HepG2 (cell line): ENCODE results near the gene ARL4D. TPM values are rescaled to one million over a fixed set of nuclear protein-coding genes. Genes with fewer than 3 reads are reported as not detected.
A peak's percentile ranks its signal among the peaks of the same experiment; 100 is the strongest.

Source experiments
- FOXC1 ChIP-seq: sonication (generic); formaldehyde crosslinking; IDR thresholded peaks from 2 replicates; pipeline ENCODE4 v1.8.0; 2022; ENCODE audit warnings: mild to moderate bottlenecking, missing genetic modification reagents, borderline replicate concordance
- GFI1 ChIP-seq: sonication (generic); formaldehyde crosslinking; IDR thresholded peaks from 2 replicates; pipeline ENCODE4 v1.5.0; 2020; ENCODE audit warnings: missing genetic modification reagents, mild to moderate bottlenecking, borderline replicate concordance
- HIVEP1 ChIP-seq: sonication (generic); formaldehyde crosslinking; IDR thresholded peaks from 2 replicates; pipeline ENCODE4 v1.4.0; 2020; ENCODE audit warnings: mild to moderate bottlenecking, missing genetic modification reagents
- KLF16 ChIP-seq, 2 experiments: sonication (generic) in 1 of 2; formaldehyde crosslinking in 1 of 2; IDR thresholded peaks; 2 replicates each; pipeline versions ENCODE4 v1.6.1 to v1.8.0; 2016 to 2023; ENCODE audit warnings: missing genetic modification reagents in 2 of 2, missing compliant biosample characterization in 1 of 2
- MAX ChIP-seq: IDR thresholded peaks from 2 replicates; pipeline ENCODE4 v1.6.1; 2012; ENCODE audit warnings: inconsistent platforms
- MIER3 ChIP-seq: IDR thresholded peaks from 2 replicates; pipeline ENCODE4 v1.6.1; 2016; ENCODE audit warnings: missing compliant biosample characterization, borderline replicate concordance
- PAX8 ChIP-seq: sonication (generic); formaldehyde crosslinking; IDR thresholded peaks from 2 replicates; pipeline ENCODE4 v1.8.0; 2022; ENCODE audit warnings: mild to moderate bottlenecking, missing genetic modification reagents, borderline replicate concordance
- TBL1XR1 ChIP-seq: fragments of 150-350 bp; IDR thresholded peaks from 2 replicates; pipeline ENCODE4 v1.6.1; 2014; ENCODE audit warnings: borderline replicate concordance, low read length; ENCODE audit not compliant: partially characterized antibody
- USF2 ChIP-seq, 2 experiments: sonication (generic) in 1 of 2; formaldehyde crosslinking in 1 of 2; IDR thresholded peaks; 2 replicates each; pipeline versions ENCODE4 v1.5.1 to v1.6.1; 2011 to 2020; ENCODE audit warnings: borderline replicate concordance in 1 of 2, low read depth in 1 of 2, low read length in 1 of 2, mild to moderate bottlenecking in 1 of 2, missing genetic modification reagents in 1 of 2, moderate library complexity in 1 of 2
- ZBTB7B ChIP-seq: sonication (generic); formaldehyde crosslinking; IDR thresholded peaks from 2 replicates; pipeline ENCODE4 v1.4.0; 2020; ENCODE audit warnings: missing genetic modification reagents
- ZBTB8A ChIP-seq: sonication (generic); formaldehyde crosslinking; IDR thresholded peaks from 2 replicates; pipeline ENCODE4 v1.4.0; 2020; ENCODE audit warnings: mild to moderate bottlenecking, low read depth, missing genetic modification reagents, borderline replicate concordance
- ZNF510 ChIP-seq: sonication (generic); formaldehyde crosslinking; IDR thresholded peaks from 2 replicates; pipeline ENCODE4 v1.4.0; 2020; ENCODE audit warnings: low read depth, mild to moderate bottlenecking, missing genetic modification reagents
- ZNF614 ChIP-seq: IDR thresholded peaks from 2 replicates; pipeline ENCODE4 v1.6.1; 2018; ENCODE audit warnings: missing biosample characterization, missing genetic modification reagents, inconsistent platforms, borderline replicate concordance
- ZNF879 ChIP-seq: sonication (generic); formaldehyde crosslinking; IDR thresholded peaks from 2 replicates; pipeline ENCODE4 v1.8.1; 2023; ENCODE audit warnings: missing genetic modification reagents
- ZUFSP ChIP-seq: sonication (generic); formaldehyde crosslinking; IDR thresholded peaks from 2 replicates; pipeline ENCODE4 v1.9.0; 2021; ENCODE audit warnings: missing genetic modification reagents, mild to moderate bottlenecking, borderline replicate concordance
- polyA plus RNA-seq, 8 experiments: library from polyadenylated mRNA; depleted of rRNA in 3 of 8; stranded (reverse) in 7 of 8; unstranded in 1 of 8; fragments of >200 nt; fragmentation: Illumina TruSeq in 4 of 8; extraction: Trizol in 4 of 8; gene quantifications; 2 replicates each; pipeline versions ENCODE4 v1.2.1 to v1.2.3, GENCODE V29; 2011 to 2016; ENCODE audit warnings: low read depth in 4 of 8, missing spikeins in 1 of 8, mixed read lengths in 1 of 8; ENCODE audit not compliant: insufficient read depth in 1 of 8
- total RNA-seq, 5 experiments: library from RNA; depleted of rRNA; stranded (reverse); fragments of >200 nt; fragmentation: Illumina TruSeq; extraction: Trizol; gene quantifications; 2 replicates each; pipeline ENCODE4 v1.2.3, GENCODE V29; 2016; ENCODE audit warnings: low read depth in 1 of 5
- TF ChIP-seq, protein P1 (sequence below): sonication (generic); formaldehyde crosslinking; IDR thresholded peaks from 2 replicates; pipeline ENCODE4 v1.4.0; 2020; ENCODE audit warnings: missing genetic modification reagents, borderline replicate concordance
- TF ChIP-seq, protein P2 (sequence below): sonication (generic); formaldehyde crosslinking; IDR thresholded peaks from 2 replicates; pipeline ENCODE4 v1.4.0; 2020; ENCODE audit warnings: missing genetic modification reagents, borderline replicate concordance

ARL4D gene
- total and polyA plus RNA-seq, 2 of the 13 experiments (the other 11 are each of a cell fraction or from before 2014, with no cell fraction given): 9.0 to 25.9 TPM

- TF ChIP-seq, protein P1, sequence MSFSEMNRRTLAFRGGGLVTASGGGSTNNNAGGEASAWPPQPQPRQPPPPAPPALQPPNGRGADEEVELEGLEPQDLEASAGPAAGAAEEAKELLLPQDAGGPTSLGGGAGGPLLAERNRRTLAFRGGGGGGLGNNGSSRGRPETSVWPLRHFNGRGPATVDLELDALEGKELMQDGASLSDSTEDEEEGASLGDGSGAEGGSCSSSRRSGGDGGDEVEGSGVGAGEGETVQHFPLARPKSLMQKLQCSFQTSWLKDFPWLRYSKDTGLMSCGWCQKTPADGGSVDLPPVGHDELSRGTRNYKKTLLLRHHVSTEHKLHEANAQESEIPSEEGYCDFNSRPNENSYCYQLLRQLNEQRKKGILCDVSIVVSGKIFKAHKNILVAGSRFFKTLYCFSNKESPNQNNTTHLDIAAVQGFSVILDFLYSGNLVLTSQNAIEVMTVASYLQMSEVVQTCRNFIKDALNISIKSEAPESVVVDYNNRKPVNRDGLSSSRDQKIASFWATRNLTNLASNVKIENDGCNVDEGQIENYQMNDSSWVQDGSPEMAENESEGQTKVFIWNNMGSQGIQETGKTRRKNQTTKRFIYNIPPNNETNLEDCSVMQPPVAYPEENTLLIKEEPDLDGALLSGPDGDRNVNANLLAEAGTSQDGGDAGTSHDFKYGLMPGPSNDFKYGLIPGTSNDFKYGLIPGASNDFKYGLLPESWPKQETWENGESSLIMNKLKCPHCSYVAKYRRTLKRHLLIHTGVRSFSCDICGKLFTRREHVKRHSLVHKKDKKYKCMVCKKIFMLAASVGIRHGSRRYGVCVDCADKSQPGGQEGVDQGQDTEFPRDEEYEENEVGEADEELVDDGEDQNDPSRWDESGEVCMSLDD (CRISPR knock-in tag): peak; percentile 83
- TF ChIP-seq ZBTB7B (CRISPR knock-in tag) (no peak), TBL1XR1 (no peak), ZNF879 (CRISPR knock-in tag) (no peak), MAX (no peak), ZBTB8A (CRISPR knock-in tag) (no peak), HIVEP1 (no peak), PAX8 (CRISPR knock-in tag) (no peak), MIER3 (CRISPR knock-in tag) (0 out of 2 replicates have a peak, but pooled peaks have one; percentile 61), ZNF510 (CRISPR knock-in tag) (no peak), ZNF614 (CRISPR knock-in tag) (peak; percentile 88), ZUFSP (no peak), KLF16 (CRISPR knock-in tag; IDR thresholded peaks at IDR 0.05) (peak in 1 of 2 experiments; percentile 83; a peak in 2 of 4 replicates), GFI1 (CRISPR knock-in tag) (peak; percentile 49; the same call in 1 of the 2 replicates), USF2 (IDR thresholded peaks at IDR 0.05; ENCODE audit: low read depth, low read length) (no peak), USF2 (CRISPR knock-in tag; IDR thresholded peaks at IDR 0.05; ENCODE audit: borderline replicate concordance) (no peak), FOXC1 (CRISPR knock-in tag) (peak; percentile 52; the same call in 1 of the 2 replicates)
- TF ChIP-seq, protein P2, sequence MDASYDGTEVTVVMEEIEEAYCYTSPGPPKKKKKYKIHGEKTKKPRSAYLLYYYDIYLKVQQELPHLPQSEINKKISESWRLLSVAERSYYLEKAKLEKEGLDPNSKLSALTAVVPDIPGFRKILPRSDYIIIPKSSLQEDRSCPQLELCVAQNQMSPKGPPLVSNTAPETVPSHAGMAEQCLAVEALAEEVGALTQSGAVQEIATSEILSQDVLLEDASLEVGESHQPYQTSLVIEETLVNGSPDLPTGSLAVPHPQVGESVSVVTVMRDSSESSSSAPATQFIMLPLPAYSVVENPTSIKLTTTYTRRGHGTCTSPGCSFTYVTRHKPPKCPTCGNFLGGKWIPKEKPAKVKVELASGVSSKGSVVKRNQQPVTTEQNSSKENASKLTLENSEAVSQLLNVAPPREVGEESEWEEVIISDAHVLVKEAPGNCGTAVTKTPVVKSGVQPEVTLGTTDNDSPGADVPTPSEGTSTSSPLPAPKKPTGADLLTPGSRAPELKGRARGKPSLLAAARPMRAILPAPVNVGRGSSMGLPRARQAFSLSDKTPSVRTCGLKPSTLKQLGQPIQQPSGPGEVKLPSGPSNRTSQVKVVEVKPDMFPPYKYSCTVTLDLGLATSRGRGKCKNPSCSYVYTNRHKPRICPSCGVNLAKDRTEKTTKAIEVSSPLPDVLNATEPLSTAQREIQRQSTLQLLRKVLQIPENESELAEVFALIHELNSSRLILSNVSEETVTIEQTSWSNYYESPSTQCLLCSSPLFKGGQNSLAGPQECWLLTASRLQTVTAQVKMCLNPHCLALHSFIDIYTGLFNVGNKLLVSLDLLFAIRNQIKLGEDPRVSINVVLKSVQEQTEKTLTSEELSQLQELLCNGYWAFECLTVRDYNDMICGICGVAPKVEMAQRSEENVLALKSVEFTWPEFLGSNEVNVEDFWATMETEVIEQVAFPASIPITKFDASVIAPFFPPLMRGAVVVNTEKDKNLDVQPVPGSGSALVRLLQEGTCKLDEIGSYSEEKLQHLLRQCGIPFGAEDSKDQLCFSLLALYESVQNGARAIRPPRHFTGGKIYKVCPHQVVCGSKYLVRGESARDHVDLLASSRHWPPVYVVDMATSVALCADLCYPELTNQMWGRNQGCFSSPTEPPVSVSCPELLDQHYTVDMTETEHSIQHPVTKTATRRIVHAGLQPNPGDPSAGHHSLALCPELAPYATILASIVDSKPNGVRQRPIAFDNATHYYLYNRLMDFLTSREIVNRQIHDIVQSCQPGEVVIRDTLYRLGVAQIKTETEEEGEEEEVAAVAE (CRISPR knock-in tag): 0 out of 2 replicates have a peak, but pooled peaks have one; percentile 43
Observed at GRCh38 chr17:43393944-43394482, 4.8 kb upstream of the ARL4D start (continued).
